H1 (cell line): ENCODE data around the gene PLA2G4F. TPM values are rescaled to one million over a fixed set of nuclear protein-coding genes. Genes with fewer than 3 reads are reported as not detected.

Experiments
- CTCF ChIA-PET: fragments of 300-600 bp; sonication (Branson Sonifier 250); formaldehyde crosslinking; loops from one replicate; lab custom pipeline; 2021; ENCODE audit not compliant: partially characterized antibody; lab: Charles Lee
- POLR2A ChIA-PET: fragments of 300-600 bp; sonication (Branson Sonifier 250); formaldehyde crosslinking; loops from one replicate; lab custom pipeline; 2021; ENCODE audit warnings: inconsistent platforms; ENCODE audit not compliant: partially characterized antibody; lab: Charles Lee
- DNase-seq, 2 experiments: peaks; one replicate each; pipeline versions ENCODE4 v3.0.0 to v3.0.0-alpha.2; 2010 to 2022; ENCODE audit warnings: low spot score in 2 of 2, low read depth in 1 of 2, mixed read lengths in 1 of 2
- FAIRE-seq: peaks from 2 replicates; lab custom pipeline; 2011; peaks lifted over from hg19 to GRCh38; lab: Jason Lieb, UNC
- H2AFZ ChIP-seq: 2 replicates; pipeline ENCODE4 v1.8.1; 2012; ENCODE audit warnings: low read length, inconsistent platforms
- H2AK5ac ChIP-seq: 2 replicates; pipeline ENCODE4 v1.6.1; 2013; ENCODE audit warnings: low read depth, low read length
- H2BK120ac ChIP-seq: replicated peaks from 2 replicates; pipeline ENCODE3; 2013; ENCODE audit warnings: low read depth, low read length, inconsistent platforms
- H2BK12ac ChIP-seq: 2 replicates; pipeline ENCODE4 v1.6.1; 2013; ENCODE audit warnings: low read depth, low read length
- H2BK15ac ChIP-seq: 2 replicates; pipeline ENCODE4 v1.6.1; 2013; ENCODE audit warnings: low read length
- H2BK20ac ChIP-seq: 2 replicates; pipeline ENCODE4 v1.6.1; 2013; ENCODE audit warnings: low read length
- H2BK5ac ChIP-seq: 2 replicates; pipeline ENCODE4 v1.6.1; 2013; ENCODE audit warnings: low read depth, low read length
- H3K14ac ChIP-seq: 2 replicates; pipeline ENCODE4 v1.6.1; 2013; ENCODE audit warnings: inconsistent platforms; ENCODE audit not compliant: insufficient read length
- H3K18ac ChIP-seq: 2 replicates; pipeline ENCODE4 v1.6.1; 2013; ENCODE audit warnings: low read length; ENCODE audit errors: extremely low read depth
- H3K23ac ChIP-seq: 2 replicates; pipeline ENCODE4 v1.6.1; 2013; ENCODE audit warnings: inconsistent platforms; ENCODE audit not compliant: insufficient read length
- H3K23me2 ChIP-seq: 2 replicates; pipeline ENCODE4 v1.6.1; 2013; ENCODE audit warnings: low read depth, low read length
- H3K27ac ChIP-seq: 2 replicates; pipeline ENCODE4 v1.6.1; 2011; ENCODE audit warnings: low read depth, low read length, inconsistent platforms
- H3K27me3 ChIP-seq, 4 experiments: replicated peaks in 1 of 4; 1 replicate in 1 of 4; 2 replicates in 3 of 4; pipeline versions ENCODE4 v1.6.1 to v1.8.1; 2011 to 2013; ENCODE audit warnings: low read length in 3 of 4, mild to moderate bottlenecking in 3 of 4, inconsistent platforms in 2 of 4, mixed read lengths in 2 of 4, moderate library complexity in 1 of 4; ENCODE audit not compliant: control insufficient read depth in 3 of 4, insufficient read depth in 3 of 4; ENCODE audit errors: extremely low read depth in 1 of 4
- H3K36me3 ChIP-seq, 4 experiments: 2 replicates each; pipeline versions ENCODE4 v1.6.1 to v1.8.1; 2011 to 2013; ENCODE audit warnings: mild to moderate bottlenecking in 4 of 4, low read length in 3 of 4, moderate library complexity in 2 of 4, control low read depth in 1 of 4, inconsistent platforms in 1 of 4; ENCODE audit not compliant: insufficient read depth in 4 of 4, control insufficient read depth in 2 of 4
- H3K4ac ChIP-seq: replicated peaks from 2 replicates; pipeline ENCODE3; 2013; ENCODE audit warnings: low read length, low read depth, mixed read lengths, inconsistent platforms; ENCODE audit not compliant: insufficient read length
- H3K4me1 ChIP-seq, 4 experiments: replicated peaks in 1 of 4; 1 replicate in 1 of 4; 2 replicates in 3 of 4; pipeline versions ENCODE4 v1.6.1 to v1.8.1; 2011 to 2013; ENCODE audit warnings: low read length in 3 of 4, inconsistent platforms in 2 of 4, mixed read lengths in 1 of 4; ENCODE audit not compliant: insufficient read depth in 4 of 4, control insufficient read depth in 3 of 4
- H3K4me2 ChIP-seq, 2 experiments: 2 replicates each; pipeline versions ENCODE4 v1.6.1 to v1.8.1; 2011 to 2013; ENCODE audit warnings: low read depth in 2 of 2, low read length in 2 of 2, control low read depth in 1 of 2, inconsistent platforms in 1 of 2, mild to moderate bottlenecking in 1 of 2; ENCODE audit not compliant: insufficient read depth in 1 of 2
- H3K4me3 ChIP-seq, 4 experiments: fragments of 200-600, 300-600 bp in 1 of 4; sonication (generic), shearing (Covaris generic), sonication (Bioruptor Twin) in 1 of 4; 2 replicates each; pipeline versions ENCODE4 v1.5.1 to v1.8.1; 2011 to 2016; ENCODE audit warnings: low read length in 4 of 4, low read depth in 3 of 4, control low read depth in 2 of 4, inconsistent platforms in 2 of 4, mild to moderate bottlenecking in 2 of 4, mixed read lengths in 1 of 4, moderate library complexity in 1 of 4; ENCODE audit not compliant: insufficient read depth in 2 of 4; ENCODE audit errors: extremely low read depth in 1 of 4
- H3K56ac ChIP-seq: replicated peaks from 2 replicates; pipeline ENCODE3; 2013; ENCODE audit warnings: low read depth, mild to moderate bottlenecking, mixed read lengths, low read length, inconsistent platforms; ENCODE audit not compliant: insufficient read length
- H3K79me1 ChIP-seq: 2 replicates; pipeline ENCODE4 v1.6.1; 2013; ENCODE audit warnings: low read depth, low read length, control low read depth
- H3K79me2 ChIP-seq, 2 experiments: 2 replicates each; pipeline versions ENCODE4 v1.6.1 to v1.8.1; 2012 to 2013; ENCODE audit warnings: low read length in 2 of 2, mild to moderate bottlenecking in 2 of 2, inconsistent platforms in 1 of 2; ENCODE audit not compliant: insufficient read depth in 2 of 2, control insufficient read depth in 1 of 2
- H3K9ac ChIP-seq, 4 experiments: replicated peaks in 1 of 4; 1 replicate in 1 of 4; 2 replicates in 3 of 4; pipeline versions ENCODE4 v1.6.1 to v1.8.1; 2011 to 2013; ENCODE audit warnings: low read depth in 3 of 4, low read length in 3 of 4, control low read depth in 2 of 4, mild to moderate bottlenecking in 2 of 4, moderate library complexity in 2 of 4, inconsistent platforms in 1 of 4; ENCODE audit errors: extremely low read depth in 1 of 4
- H3K9me3 ChIP-seq, 2 experiments: 2 replicates each; pipeline versions ENCODE4 v1.6.1 to v1.8.1; 2012 to 2013; ENCODE audit warnings: mild to moderate bottlenecking in 2 of 2, moderate library complexity in 2 of 2, control low read depth in 1 of 2, inconsistent platforms in 1 of 2, low read depth in 1 of 2, low read length in 1 of 2, mixed read lengths in 1 of 2; ENCODE audit not compliant: insufficient read depth in 2 of 2
- H4K20me1 ChIP-seq, 2 experiments: replicated peaks in 1 of 2; 2 replicates each; pipeline versions ENCODE3 to v1.8.1; 2011 to 2013; ENCODE audit warnings: inconsistent platforms in 2 of 2, low read length in 2 of 2, mild to moderate bottlenecking in 1 of 2; ENCODE audit not compliant: insufficient read depth in 2 of 2, control insufficient read depth in 1 of 2
- H4K5ac ChIP-seq: 2 replicates; pipeline ENCODE4 v1.6.1; 2013; ENCODE audit warnings: low read length, low read depth, mixed read lengths, inconsistent platforms; ENCODE audit not compliant: insufficient read length
- H4K8ac ChIP-seq: 2 replicates; pipeline ENCODE4 v1.8.0; 2013; ENCODE audit warnings: mild to moderate bottlenecking, moderate library complexity, low read length, inconsistent platforms; ENCODE audit not compliant: insufficient read depth; ENCODE audit errors: extremely low read depth
- H4K91ac ChIP-seq: replicated peaks from 2 replicates; pipeline ENCODE3; 2013; ENCODE audit warnings: low read length, mixed read lengths, inconsistent platforms; ENCODE audit not compliant: insufficient read length
- GABPA ChIP-seq: IDR thresholded peaks from 2 replicates; pipeline ENCODE4 v1.6.1; 2011; ENCODE audit warnings: mild to moderate bottlenecking, low read length, moderate library complexity, borderline replicate concordance; ENCODE audit not compliant: insufficient read depth
- POLR2AphosphoS5 ChIP-seq: IDR thresholded peaks from 2 replicates; pipeline ENCODE4 v1.6.1; 2011; ENCODE audit warnings: low read depth, low read length
- WGBS, 2 experiments: shearing (Covaris generic) in 1 of 2; methylation state at CpG; one replicate each; pipeline versions ENCODE4 v1.1.6 to v1.1.7; 2013 to 2015; ENCODE audit warnings: low lambda C conversion rate in 2 of 2, mixed read lengths in 2 of 2, inconsistent platforms in 1 of 2, low coverage in 1 of 2, missing lambda C conversion rate in 1 of 2; ENCODE audit not compliant: insufficient replicate concordance in 2 of 2, insufficient coverage in 1 of 2, insufficient read length in 1 of 2; ENCODE audit errors: extremely low coverage in 1 of 2, missing lambda C conversion rate in 1 of 2; 5-methylcytosine and 5-hydroxymethylcytosine counted together
- polyA plus RNA-seq, 7 experiments: library from polyadenylated mRNA; depleted of rRNA in 3 of 7; stranded (reverse) in 5 of 7; unstranded in 2 of 7; fragments of >200 nt in 5 of 7; fragments of 200-250 nt in 2 of 7; gene quantifications; 1 replicate in 5 of 7; 2 replicates in 1 of 7; 4 replicates in 1 of 7; pipeline versions ENCODE4 v1.2.1 to v1.2.3, GENCODE V29; 2011 to 2013; ENCODE audit warnings: missing spikeins in 2 of 7, mixed read lengths in 2 of 7
- total RNA-seq: library from RNA; stranded (reverse); fragmentation: NEBNext Ultra II Directional; extraction: Animal tissue kit (Norgen Biotek cat#: 25700); gene quantifications from 2 replicates; pipeline ENCODE4 v1.2.1, GENCODE V29; 2021

The PLA2G4F gene
- total and polyA plus RNA-seq, 2 of the 8 experiments (the other 6 are each of a cell fraction or from before 2014, with no cell fraction given), result not detected

GRCh38 chr15:42129364-42129763, 27.1 kb downstream of the PLA2G4F start:
- no peak for FAIRE-seq
- POLR2A ChIA-PET, result no interaction called here
- H4K5ac ChIP-seq, result no peak overlapping the region
- no peak overlapping the region for H2BK15ac ChIP-seq
- H3K4ac ChIP-seq, result no peak overlapping the region
- no peak overlapping the region for H3K23ac ChIP-seq
- H2BK5ac ChIP-seq, result no peak overlapping the region
- no peak overlapping the region for H2AK5ac ChIP-seq
- peaks cover 0 to 7% (median 4%) of the 10 kb centered on the region in 4 experiments; a peak in 3 of 7 replicates for H3K4me1 ChIP-seq
- no peaks in the 10 kb centered on the region for H3K9me3 ChIP-seq
- H3K14ac ChIP-seq, result no peak overlapping the region
- whole genome bisulfite sequencing, 2 experiments, result 88% methylated on average over 2 of the region's 2 CpGs; no CpG with 5 or more reads in 1 of the 2 experiments
- no peak overlapping the region for H3K9ac ChIP-seq
- no peak overlapping the region for H2BK20ac ChIP-seq
- no peak overlapping the region for H3K56ac ChIP-seq
- H2BK12ac ChIP-seq, result no peak overlapping the region
- H2BK120ac ChIP-seq, result no peak overlapping the region
- H3K18ac ChIP-seq, result no peak overlapping the region
- TF ChIP-seq POLR2AphosphoS5, result no peak
- no peak for TF ChIP-seq GABPA
- no peak overlapping the region for H4K91ac ChIP-seq
- DNase-seq, result no peak
- H3K36me3 ChIP-seq, result no peaks in the 10 kb centered on the region
- CTCF ChIA-PET, result interaction anchor here (0.9 to 22.6 kb wide), 6 partner anchors 8 to 256 kb away, joined by 3 to 416 read pairs (median 25); no protein-coding TSS in a partner anchor
- no peaks in the 10 kb centered on the region for H3K23me2 ChIP-seq
- no peak overlapping the region for H4K8ac ChIP-seq
- H3K27ac ChIP-seq, result no peak overlapping the region
- no peaks in the 10 kb centered on the region for H3K27me3 ChIP-seq
- H3K79me2 ChIP-seq, result no peaks in the 10 kb centered on the region
- no peaks in the 10 kb centered on the region for H3K79me1 ChIP-seq
- H4K20me1 ChIP-seq, result no peaks in the 10 kb centered on the region
- no peak overlapping the region for H2AFZ ChIP-seq
- no peak overlapping the region for H3K4me2 ChIP-seq
- H3K4me3 ChIP-seq, result no peak overlapping the region
